GM19324 (cell line): ENCODE measurements around the gene UGT1A6.
"Not testable (repeated sequence)": the region's sequence is repeated elsewhere in the genome, so short reads cannot be mapped to it uniquely, and the experiment has no call there.

Experiments used
- ATAC-seq: cut with Tn5 transposase; IDR thresholded peaks from one replicate; pipeline ENCODE4 v1.9.1; 2021; ENCODE audit warnings: mild to moderate bottlenecking, moderate library complexity; ENCODE audit not compliant: unreplicated experiment, low FRiP score

The UGT1A6 gene

GRCh38 chr2:233692648-233693047 is at the start of gene UGT1A6:
TSS of gene UGT1A6 (plus strand) at chr2:233692890. CDS start at chr2:233693005, 115 bp downstream.
- no peak for ATAC-seq

- ATAC-seq = no peak
Measured at GRCh38 chr2:233643128-233643527, 49.6 kb upstream of the UGT1A6 start.

GRCh38 chr2:233646033-233646432 is 46.7 kb upstream of the UGT1A6 start:
- ATAC-seq = not testable (repeated sequence)

GRCh38 chr2:233650981-233651380 is 41.7 kb upstream of the UGT1A6 start:
- ATAC-seq = no peak

- no peak for ATAC-seq
Measured at GRCh38 chr2:233651430-233651829, 41.3 kb upstream of the UGT1A6 start.

- ATAC-seq = no peak
Measured at GRCh38 chr2:233654501-233654900, 38.2 kb upstream of the UGT1A6 start.

GRCh38 chr2:233655043-233655442 is 37.6 kb upstream of the UGT1A6 start:
- ATAC-seq = no peak

- ATAC-seq = not testable (repeated sequence)
Measured at GRCh38 chr2:233655943-233656342, 36.7 kb upstream of the UGT1A6 start.

- no peak for ATAC-seq
Measured at GRCh38 chr2:233656443-233656842, 36.2 kb upstream of the UGT1A6 start.

- ATAC-seq = no peak
Measured at GRCh38 chr2:233658610-233659009, 34.1 kb upstream of the UGT1A6 start.

- ATAC-seq = no peak
Measured at GRCh38 chr2:233663911-233664310, 28.8 kb upstream of the UGT1A6 start.

GRCh38 chr2:233668605-233669260 is 24.0 kb upstream of the UGT1A6 start:
- ATAC-seq = no peak

- ATAC-seq = no peak
Measured at GRCh38 chr2:233671290-233672161, 21.2 kb upstream of the UGT1A6 start, which contains the start of gene UGT1A9. TSS of gene UGT1A9 (plus strand) at chr2:233671898. CDS start at chr2:233671935, 37 bp downstream.

- ATAC-seq = no peak
Measured at GRCh38 chr2:233672886-233673285, 19.8 kb upstream of the UGT1A6 start.

- no peak for ATAC-seq
Measured at GRCh38 chr2:233673896-233674295, 18.8 kb upstream of the UGT1A6 start.

GRCh38 chr2:233674314-233674713 is 18.4 kb upstream of the UGT1A6 start:
- no peak for ATAC-seq

GRCh38 chr2:233674995-233675394 is 17.7 kb upstream of the UGT1A6 start:
- no peak for ATAC-seq

GRCh38 chr2:233676046-233676445 is 16.6 kb upstream of the UGT1A6 start:
- no peak for ATAC-seq

- ATAC-seq = no peak
Measured at GRCh38 chr2:233679196-233679595, 13.5 kb upstream of the UGT1A6 start.

GRCh38 chr2:233680361-233681045 is 12.2 kb upstream of the UGT1A6 start:
- ATAC-seq = no peak

GRCh38 chr2:233681521-233682099 is 11.1 kb upstream of the UGT1A6 start, which contains the start of gene UGT1A7:
TSS of gene UGT1A7 (plus strand) at chr2:233681901. CDS start at chr2:233681938, 37 bp downstream.
- no peak for ATAC-seq
